LNCaP clone FGC (cell line): ENCODE results near the gene MUC5AC.

Source experiments
- DNase-seq: peaks from one replicate; pipeline ENCODE4 v3.0.0-alpha.2; 2011; ENCODE audit warnings: low read depth
- H3K4me3 ChIP-seq: 2 replicates; pipeline ENCODE4 v1.5.1; 2011; ENCODE audit warnings: mild to moderate bottlenecking, low read depth, low read length, control low read depth
- TF ChIP-seq, protein P1 (sequence below): IDR thresholded peaks from 2 replicates; pipeline ENCODE4 v1.5.1; 2012; ENCODE audit warnings: mild to moderate bottlenecking; ENCODE audit not compliant: control insufficient read depth, insufficient read depth; ENCODE audit errors: extremely low read depth

The MUC5AC gene

DNA sequence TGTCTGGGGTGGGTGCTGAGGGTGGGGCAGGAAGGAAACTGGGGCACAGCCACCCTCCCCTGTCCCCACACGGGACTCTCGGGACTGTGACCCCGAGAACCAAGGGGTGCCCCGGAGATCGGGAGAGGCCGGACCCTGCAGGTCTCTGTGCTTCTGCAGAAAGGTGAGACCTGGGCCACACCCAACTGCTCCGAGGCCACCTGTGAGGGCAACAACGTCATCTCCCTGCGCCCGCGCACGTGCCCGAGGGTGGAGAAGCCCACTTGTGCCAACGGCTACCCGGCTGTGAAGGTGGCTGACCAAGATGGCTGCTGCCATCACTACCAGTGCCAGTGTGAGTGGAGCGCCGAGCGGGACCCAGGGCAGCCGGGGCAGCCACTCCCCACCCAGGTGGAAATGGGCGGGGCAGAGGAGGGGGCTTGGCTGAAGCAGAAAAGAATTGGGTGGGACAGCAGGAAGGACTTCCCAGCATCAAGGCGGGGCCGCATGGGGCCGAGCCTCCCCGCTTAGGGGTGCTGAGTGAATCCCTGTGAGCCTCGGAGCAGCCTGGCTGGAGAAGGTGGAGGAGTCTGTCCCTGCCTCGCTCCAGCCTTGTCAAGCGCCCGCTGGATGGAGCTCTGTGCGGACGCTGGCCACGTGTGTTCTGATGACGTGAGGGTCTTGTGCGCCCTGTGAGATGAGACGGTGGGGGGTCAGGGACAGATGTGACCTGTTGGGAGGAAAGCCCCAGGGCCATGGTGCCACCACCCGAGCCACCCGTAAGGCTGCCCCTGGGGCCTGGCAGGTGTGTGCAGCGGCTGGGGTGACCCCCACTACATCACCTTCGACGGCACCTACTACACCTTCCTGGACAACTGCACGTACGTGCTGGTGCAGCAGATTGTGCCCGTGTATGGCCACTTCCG, 35.8 kb downstream of the MUC5AC start:
- H3K4me3 ChIP-seq: peak overlapping the region; percentile 36
- DNase-seq: peak; percentile 6
- TF ChIP-seq, protein P1, sequence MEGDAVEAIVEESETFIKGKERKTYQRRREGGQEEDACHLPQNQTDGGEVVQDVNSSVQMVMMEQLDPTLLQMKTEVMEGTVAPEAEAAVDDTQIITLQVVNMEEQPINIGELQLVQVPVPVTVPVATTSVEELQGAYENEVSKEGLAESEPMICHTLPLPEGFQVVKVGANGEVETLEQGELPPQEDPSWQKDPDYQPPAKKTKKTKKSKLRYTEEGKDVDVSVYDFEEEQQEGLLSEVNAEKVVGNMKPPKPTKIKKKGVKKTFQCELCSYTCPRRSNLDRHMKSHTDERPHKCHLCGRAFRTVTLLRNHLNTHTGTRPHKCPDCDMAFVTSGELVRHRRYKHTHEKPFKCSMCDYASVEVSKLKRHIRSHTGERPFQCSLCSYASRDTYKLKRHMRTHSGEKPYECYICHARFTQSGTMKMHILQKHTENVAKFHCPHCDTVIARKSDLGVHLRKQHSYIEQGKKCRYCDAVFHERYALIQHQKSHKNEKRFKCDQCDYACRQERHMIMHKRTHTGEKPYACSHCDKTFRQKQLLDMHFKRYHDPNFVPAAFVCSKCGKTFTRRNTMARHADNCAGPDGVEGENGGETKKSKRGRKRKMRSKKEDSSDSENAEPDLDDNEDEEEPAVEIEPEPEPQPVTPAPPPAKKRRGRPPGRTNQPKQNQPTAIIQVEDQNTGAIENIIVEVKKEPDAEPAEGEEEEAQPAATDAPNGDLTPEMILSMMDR: no peak

DNA sequence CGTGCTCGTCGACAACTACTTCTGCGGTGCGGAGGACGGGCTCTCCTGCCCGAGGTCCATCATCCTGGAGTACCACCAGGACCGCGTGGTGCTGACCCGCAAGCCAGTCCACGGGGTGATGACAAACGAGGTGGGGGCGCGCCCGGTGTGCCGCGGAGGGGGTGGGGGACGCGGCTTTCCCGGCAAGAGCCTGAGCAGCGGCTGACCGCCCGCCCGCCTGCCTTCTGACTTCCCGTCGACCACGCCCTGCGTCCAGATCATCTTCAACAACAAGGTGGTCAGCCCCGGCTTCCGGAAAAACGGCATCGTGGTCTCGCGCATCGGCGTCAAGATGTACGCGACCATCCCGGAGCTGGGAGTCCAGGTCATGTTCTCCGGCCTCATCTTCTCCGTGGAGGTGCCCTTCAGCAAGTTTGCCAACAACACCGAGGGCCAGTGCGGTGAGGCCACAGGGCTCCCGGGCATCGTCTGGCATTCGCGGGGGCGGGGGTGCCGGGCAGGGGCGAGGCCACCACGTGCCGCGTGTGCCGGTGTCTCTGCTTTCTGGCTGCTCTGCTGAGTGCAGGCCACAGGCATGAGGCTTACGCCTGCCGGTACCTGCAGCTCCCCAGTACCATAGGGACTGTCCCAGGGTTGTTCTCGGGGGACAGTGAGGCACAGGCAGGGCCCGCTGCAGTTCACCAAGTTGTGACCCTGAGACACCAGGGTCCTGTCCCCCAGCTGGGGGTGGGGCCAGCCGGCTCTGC, 36.7 kb downstream of the MUC5AC start:
- no peak for DNase-seq
- H3K4me3 ChIP-seq: no peak overlapping the region
- TF ChIP-seq, protein P1: no peak

- H3K4me3 ChIP-seq: no peak overlapping the region
- DNase-seq: no peak
- TF ChIP-seq, protein P1: no peak
These were observed 37.4 kb downstream of the MUC5AC start for GRCh38 chr11:1194977-1195681.

DNA sequence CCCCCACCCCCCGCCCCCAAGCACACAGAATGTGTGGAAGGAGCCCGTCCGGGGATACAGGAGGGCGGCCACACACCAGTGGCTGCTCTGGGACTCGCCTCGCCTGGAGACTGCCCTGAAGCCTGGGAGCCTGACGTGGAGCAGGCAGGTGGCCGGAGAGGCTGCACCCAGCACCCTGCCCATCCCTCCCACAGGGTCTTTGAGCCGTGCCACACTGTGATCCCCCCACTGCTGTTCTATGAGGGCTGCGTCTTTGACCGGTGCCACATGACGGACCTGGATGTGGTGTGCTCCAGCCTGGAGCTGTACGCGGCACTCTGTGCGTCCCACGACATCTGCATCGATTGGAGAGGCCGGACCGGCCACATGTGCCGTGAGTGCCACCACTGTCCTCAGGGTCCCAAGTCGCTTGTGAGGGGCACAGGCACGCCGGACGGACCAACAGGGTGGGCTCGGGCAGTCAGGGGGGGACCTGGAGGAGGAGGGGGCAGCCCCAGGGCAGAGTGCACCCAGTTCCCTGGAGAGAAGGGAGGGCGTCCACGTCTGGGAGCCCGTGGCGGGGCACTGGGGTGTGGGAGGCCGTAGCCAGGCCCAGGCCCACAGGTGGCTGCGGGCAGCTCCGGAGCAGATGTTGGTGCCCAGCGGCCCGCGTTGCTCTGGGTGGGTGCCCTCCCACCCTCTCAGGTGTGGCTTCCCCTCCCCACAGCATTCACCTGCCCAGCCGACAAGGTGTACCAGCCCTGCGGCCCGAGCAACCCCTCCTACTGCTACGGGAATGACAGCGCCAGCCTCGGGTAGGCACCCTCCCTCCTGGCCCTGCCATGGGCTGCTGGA, 38.1 kb downstream of the MUC5AC start:
- TF ChIP-seq, protein P1: no peak
- no peak overlapping the region for H3K4me3 ChIP-seq
- no peak for DNase-seq

GRCh38 chr11:1196516-1197391, 39.0 kb downstream of the MUC5AC start:
- TF ChIP-seq, protein P1: no peak
- no peak for DNase-seq
- no peak overlapping the region for H3K4me3 ChIP-seq

GRCh38 chr11:1197431-1197885, 39.7 kb downstream of the MUC5AC start:
- no peak overlapping the region for H3K4me3 ChIP-seq
- DNase-seq: no peak
- TF ChIP-seq, protein P1: no peak
